ENCODE results near the gene UBIAD1. TPM values are rescaled to one million over a fixed set of nuclear protein-coding genes. Genes with fewer than 3 reads are reported as not detected.

The UBIAD1 gene
- total and polyA plus RNA-seq, 2 of the 13 experiments (the other 11 are each of a cell fraction or from before 2014, with no cell fraction given) = 16.9 to 20.4 TPM

GRCh38 chr1:11262171-11263049 lies 10.6 kb upstream of the UBIAD1 start, which contains the start of gene MTOR (continued):
- TF ChIP-seq SYNCRIP (IDR thresholded peaks at IDR 0.05; ENCODE audit: insufficient read depth, low read depth, low read length) (no peak), TSC22D2 (CRISPR knock-in tag; IDR thresholded peaks at IDR 0.05; ENCODE audit: borderline replicate concordance) (no peak), ZNF773 (CRISPR knock-in tag; IDR thresholded peaks at IDR 0.05; ENCODE audit: borderline replicate concordance) (no peak), ZNF296 (CRISPR knock-in tag; conservative IDR thresholded peaks at IDR 0.05) (no peak), ZMAT5 (CRISPR knock-in tag; IDR thresholded peaks at IDR 0.05; ENCODE audit: borderline replicate concordance, low read depth) (no peak), GFI1 (CRISPR knock-in tag; IDR thresholded peaks at IDR 0.05; ENCODE audit: borderline replicate concordance) (no peak; the same call in 1 of the 2 replicates), HMGXB3 (CRISPR knock-in tag; IDR thresholded peaks at IDR 0.05; ENCODE audit: borderline replicate concordance) (peak; percentile 96), ZNF441 (CRISPR knock-in tag; IDR thresholded peaks at IDR 0.05; ENCODE audit: borderline replicate concordance) (no peak), NFE2L2 (IDR thresholded peaks at IDR 0.05; ENCODE audit: low read length) (no peak), ZBTB46 (CRISPR knock-in tag; IDR thresholded peaks at IDR 0.05; ENCODE audit: borderline replicate concordance) (no peak), ATF2 (CRISPR knock-in tag; IDR thresholded peaks at IDR 0.05) (0 out of 2 replicates have a peak, but pooled peaks have one; percentile 54), GLMP (CRISPR knock-in tag; IDR thresholded peaks at IDR 0.05; ENCODE audit: borderline replicate concordance) (no peak), ZFY (CRISPR knock-in tag; IDR thresholded peaks at IDR 0.05) (peak; percentile 67), ETS1 (CRISPR knock-in tag; IDR thresholded peaks at IDR 0.05) (no peak), ZNF230 (CRISPR knock-in tag; IDR thresholded peaks at IDR 0.05) (no peak), ATF4 (CRISPR knock-in tag; IDR thresholded peaks at IDR 0.05) (no peak)

Data from HepG2 (cell line).